Measurements from ENCODE around the gene TMEM95.

The TMEM95 gene

DNA sequence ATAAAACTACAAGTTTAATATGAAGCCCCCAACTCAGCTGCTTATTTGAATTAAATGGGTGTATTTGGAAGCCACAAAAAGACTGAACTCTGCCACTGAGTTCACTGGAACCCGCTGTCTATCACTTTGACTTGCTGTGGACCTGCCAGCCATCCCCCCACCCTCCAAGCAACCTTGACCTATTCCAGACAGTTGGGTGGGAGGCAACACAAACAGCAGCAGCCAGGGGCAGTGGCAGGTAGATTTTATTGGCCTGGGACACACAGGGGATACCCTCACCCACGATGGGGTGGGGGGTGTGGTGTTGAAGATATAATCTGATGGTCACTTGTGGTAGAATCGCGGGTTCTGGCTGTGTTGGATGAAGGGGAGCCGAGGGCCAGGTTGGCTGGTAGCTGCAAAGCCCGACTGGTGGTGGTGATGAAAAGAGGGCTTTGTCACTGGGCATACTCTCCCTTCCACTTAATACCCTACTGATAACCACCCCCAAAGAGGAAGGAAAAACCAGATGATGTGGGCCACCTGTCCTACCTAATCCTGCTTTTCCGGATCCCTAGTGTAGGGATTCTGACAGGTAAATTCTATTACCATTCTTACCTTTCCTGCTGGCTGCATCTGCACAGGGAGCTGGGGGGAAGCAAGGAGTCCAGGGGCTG, 42.4 kb upstream of the TMEM95 start:
- FAIRE-seq, result no peak
- DNase-seq (ENCODE audit: insufficient read length, low spot score), result no peak

DNA sequence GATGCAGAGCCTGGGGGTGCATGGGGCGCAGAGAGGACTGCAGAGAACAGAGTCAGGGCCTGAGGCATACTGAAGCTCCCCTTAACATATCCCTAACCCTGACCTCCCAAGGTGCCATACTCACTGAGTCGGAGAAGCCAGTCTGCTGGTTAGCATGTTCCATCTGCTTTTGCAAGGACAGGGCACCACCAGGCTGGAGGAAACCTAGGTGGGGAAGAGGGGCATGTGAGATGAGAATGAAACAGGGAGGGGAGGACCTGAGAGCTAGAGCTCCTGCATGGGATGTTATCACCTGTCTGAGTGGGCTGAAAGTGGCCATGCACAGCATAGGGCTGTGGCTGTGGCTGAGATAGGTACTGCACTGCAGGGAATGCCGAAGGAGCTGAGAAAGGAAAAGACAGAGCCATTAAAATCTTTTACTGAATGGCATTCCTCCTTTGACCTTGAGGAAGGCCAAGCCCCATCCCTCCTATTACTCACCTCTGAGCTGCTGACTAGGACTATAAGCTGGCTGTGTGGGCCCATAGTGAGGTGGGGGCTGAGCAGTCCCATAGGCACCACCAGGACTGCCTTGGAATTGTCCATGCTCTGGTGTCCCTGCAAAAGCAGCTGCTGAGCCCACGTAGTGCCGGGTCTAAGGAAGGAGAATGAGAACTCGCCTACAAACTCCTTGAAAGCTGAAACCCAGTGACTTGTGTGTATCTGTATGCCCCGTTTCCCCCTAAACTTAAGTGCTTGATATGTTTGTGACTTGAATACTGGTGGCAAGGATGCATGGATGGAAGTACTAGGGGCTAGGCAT, 41.7 kb upstream of the TMEM95 start:
- TF ChIP-seq, protein P1, sequence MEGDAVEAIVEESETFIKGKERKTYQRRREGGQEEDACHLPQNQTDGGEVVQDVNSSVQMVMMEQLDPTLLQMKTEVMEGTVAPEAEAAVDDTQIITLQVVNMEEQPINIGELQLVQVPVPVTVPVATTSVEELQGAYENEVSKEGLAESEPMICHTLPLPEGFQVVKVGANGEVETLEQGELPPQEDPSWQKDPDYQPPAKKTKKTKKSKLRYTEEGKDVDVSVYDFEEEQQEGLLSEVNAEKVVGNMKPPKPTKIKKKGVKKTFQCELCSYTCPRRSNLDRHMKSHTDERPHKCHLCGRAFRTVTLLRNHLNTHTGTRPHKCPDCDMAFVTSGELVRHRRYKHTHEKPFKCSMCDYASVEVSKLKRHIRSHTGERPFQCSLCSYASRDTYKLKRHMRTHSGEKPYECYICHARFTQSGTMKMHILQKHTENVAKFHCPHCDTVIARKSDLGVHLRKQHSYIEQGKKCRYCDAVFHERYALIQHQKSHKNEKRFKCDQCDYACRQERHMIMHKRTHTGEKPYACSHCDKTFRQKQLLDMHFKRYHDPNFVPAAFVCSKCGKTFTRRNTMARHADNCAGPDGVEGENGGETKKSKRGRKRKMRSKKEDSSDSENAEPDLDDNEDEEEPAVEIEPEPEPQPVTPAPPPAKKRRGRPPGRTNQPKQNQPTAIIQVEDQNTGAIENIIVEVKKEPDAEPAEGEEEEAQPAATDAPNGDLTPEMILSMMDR (IDR thresholded peaks at IDR 0.05; ENCODE audit: insufficient read depth, missing control alignments), result no peak
- no peak for DNase-seq (ENCODE audit: insufficient read length, low spot score)

More for the DNA sequence above, 42.4 kb upstream of the TMEM95 start:
- TF ChIP-seq, protein P1 (IDR thresholded peaks at IDR 0.05; ENCODE audit: insufficient read depth, missing control alignments), result no peak

GRCh38 chr17:7313890-7314718, 40.9 kb upstream of the TMEM95 start:
- FAIRE-seq, result no peak
- DNase-seq (ENCODE audit: insufficient read length, low spot score), result no peak
- TF ChIP-seq, protein P1 (IDR thresholded peaks at IDR 0.05; ENCODE audit: insufficient read depth, missing control alignments), result no peak

More for the DNA sequence above, 41.7 kb upstream of the TMEM95 start:
- FAIRE-seq, result no peak

DNA sequence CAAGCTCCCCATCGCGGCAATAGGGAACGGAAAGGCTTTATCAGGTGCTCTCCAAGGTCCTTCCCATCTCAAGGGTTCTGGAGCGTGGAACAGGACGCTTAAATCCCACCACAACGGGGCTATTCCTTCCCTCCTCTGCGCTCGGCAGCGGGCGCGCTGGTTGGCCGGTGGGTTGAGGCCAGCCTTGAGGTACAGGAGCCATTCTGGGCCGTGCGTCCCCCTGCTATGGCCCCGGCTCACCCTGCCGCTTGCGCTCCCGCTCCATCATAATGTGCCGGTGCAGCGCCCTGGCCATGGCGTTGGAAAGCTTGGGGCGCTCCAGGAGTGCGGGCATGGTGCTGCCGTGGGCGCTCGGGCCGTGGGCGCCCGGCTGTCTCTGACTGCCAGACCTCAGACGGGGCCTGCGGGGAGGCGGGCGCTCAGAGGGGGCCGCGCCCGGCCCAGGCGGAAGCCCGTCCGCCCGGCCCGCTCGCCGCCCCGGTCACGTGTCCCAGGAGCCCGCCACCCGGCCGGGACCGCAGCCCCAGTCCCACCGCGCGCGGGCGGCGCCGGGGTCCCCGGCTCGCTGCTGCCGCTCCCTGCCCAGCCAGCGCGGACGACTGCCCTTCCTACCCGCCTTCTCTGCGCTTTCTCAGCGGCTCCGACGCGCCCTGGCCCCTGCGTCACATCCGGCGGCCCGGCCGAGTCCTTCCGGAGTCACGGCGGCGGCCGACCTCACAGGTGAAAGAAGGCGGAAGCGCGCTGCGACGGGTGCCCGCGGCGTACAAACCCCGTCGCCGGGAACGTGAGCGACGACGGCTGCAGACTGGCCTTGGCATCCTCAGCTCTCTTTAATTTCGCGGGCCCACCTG, 40.0 kb upstream of the TMEM95 start, which contains the start of gene GPS2:
Gene GPS2 (minus strand): TSS at position 642 of the 851 bp plus-strand sequence. CDS start 308 bp downstream, at position 334.
- TF ChIP-seq, protein P1 (IDR thresholded peaks at IDR 0.05; ENCODE audit: insufficient read depth, missing control alignments), result no peak
- FAIRE-seq (no peak), DNase-seq (ENCODE audit: insufficient read length, low spot score) (peak; percentile 98)

GRCh38 chr17:7315570-7316235, 39.3 kb upstream of the TMEM95 start:
- TF ChIP-seq, protein P1 (IDR thresholded peaks at IDR 0.05; ENCODE audit: insufficient read depth, missing control alignments), result no peak
- no peak for FAIRE-seq
- no peak for DNase-seq (ENCODE audit: insufficient read length, low spot score)

Data from D721Med (cell line).